SH-SY5Y (cell line): ENCODE measurements around the gene GALNT4.

ENCODE experiments used
- GATA2 ChIP-seq: IDR thresholded peaks from 2 replicates; pipeline ENCODE4 v1.6.1; 2011; ENCODE audit warnings: mild to moderate bottlenecking, low read depth, low read length
- GATA3 ChIP-seq: IDR thresholded peaks from 2 replicates; pipeline ENCODE4 v1.6.1; 2011; ENCODE audit warnings: low read depth, mild to moderate bottlenecking, low read length, moderate library complexity

GRCh38 chr12:89504560-89505346 lies 19.8 kb downstream of the GALNT4 start:
- TF ChIP-seq GATA2: no peak
- no peak for TF ChIP-seq GATA3
